ENCODE measurements around the gene PCNX3. TPM values are rescaled to one million over a fixed set of nuclear protein-coding genes. Genes with fewer than 3 reads are reported as not detected.

PCNX3 gene
- polyA plus RNA-seq, 1 donor (not counting 4 experiments of a cell fraction or from before 2014, with no cell fraction given) = 6.1 TPM

DNA sequence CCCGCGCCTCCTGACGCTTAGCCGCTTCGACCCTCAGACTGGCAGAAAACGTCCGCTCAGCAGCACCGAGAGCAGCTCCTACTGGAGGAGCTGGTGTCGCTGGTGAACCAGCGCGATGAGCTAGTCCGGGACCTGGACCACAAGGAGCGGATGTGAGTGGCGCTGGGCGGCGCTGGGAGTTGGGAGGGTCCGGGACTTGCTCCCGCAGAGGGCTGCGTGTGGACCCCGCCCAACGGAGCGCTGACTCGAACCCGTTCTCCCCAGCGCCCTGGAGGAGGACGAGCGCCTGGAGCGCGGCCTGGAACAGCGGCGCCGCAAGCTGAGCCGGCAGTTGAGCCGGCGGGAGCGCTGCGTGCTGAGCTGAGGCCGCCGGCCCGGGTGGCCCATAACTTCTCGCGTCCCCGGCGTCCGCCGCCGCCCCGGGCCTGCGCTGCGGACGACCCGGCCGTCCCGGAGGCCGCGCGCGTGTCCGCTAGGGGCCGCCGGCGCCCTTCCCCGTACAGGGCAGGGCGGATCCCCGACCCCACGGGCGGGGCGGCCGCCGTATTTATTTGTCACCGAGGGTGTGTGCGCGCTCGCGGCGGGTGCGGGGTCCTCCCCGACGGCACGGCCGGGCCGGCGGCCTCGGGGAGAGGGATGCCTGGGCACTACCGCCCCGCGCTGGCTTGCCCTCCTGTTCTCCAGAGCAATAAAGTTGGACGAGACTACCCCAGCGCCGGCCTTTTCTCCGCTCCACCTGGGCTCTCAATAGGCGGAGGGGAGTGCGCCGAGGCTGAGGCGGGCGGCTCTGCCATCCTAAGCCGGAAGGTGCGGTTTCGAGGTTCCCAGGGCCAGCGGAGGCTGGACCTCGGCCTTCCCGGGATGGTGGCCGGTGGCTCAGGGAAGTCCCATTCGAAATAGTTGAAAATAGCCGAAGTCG is 23.4 kb upstream of the PCNX3 start:
- TF ChIP-seq EZH2 (IDR thresholded peaks at IDR 0.05; ENCODE audit: low read length) (no peak), CTCF (optimal IDR thresholded peaks at IDR 0.05 in 1 of 3, IDR thresholded peaks at IDR 0.05 in 1 of 3, conservative IDR thresholded peaks at IDR 0.05 in 1 of 3; ENCODE audit: extremely low read depth in 1 of 3, insufficient read depth in 2 of 3, low read length in 3 of 3) (peak in 1 of 3 experiments; percentile 36)
- Histone ChIP-seq H3K79me2 (ENCODE audit: control insufficient read depth, insufficient read depth, low read length) (no peaks in the 10 kb centered on the region), H3K4me3 (ENCODE audit: control insufficient read depth in 2 of 3, extremely low read depth in 1 of 3, insufficient read depth in 2 of 3, low read depth in 1 of 3, low read length in 3 of 3) (peak overlapping the region in 2 of 3 experiments; percentile 18 to 34), H2AFZ (ENCODE audit: control insufficient read depth, low read length) (no peak overlapping the region), H3K4me2 (ENCODE audit: control insufficient read depth, extremely low read depth, insufficient read depth, low read depth, low read length) (peak overlapping the region; percentile 62), H3K36me3 (ENCODE audit: control insufficient read depth in 2 of 2, extremely low read depth in 1 of 2, insufficient read depth in 2 of 2, low read length in 2 of 2) (peaks cover 0 to 12% of the 10 kb centered on the region in 2 experiments), H3K27ac (ENCODE audit: control insufficient read depth, insufficient read depth, low read length) (peak overlapping the region; percentile 40), H3K4me1 (ENCODE audit: control insufficient read depth, extremely low read depth, insufficient read depth, low read length) (peaks cover 37% of the 10 kb centered on the region), H3K9me3 (ENCODE audit: control insufficient read depth, low read depth, low read length) (no peaks in the 10 kb centered on the region), H3K9me1 (ENCODE audit: control insufficient read depth, extremely low read depth, insufficient read depth, low read length) (no peaks in the 10 kb centered on the region), H4K20me1 (ENCODE audit: control insufficient read depth, extremely low read depth, insufficient read depth, low read length) (no peaks in the 10 kb centered on the region), H3K9ac (ENCODE audit: control insufficient read depth, extremely low read depth, insufficient read depth, low read length) (peak overlapping the region; percentile 37), H3K27me3 (ENCODE audit: control insufficient read depth, extremely low read depth, insufficient read depth, low read length) (no peaks in the 10 kb centered on the region)
- DNase-seq (ENCODE audit: low read depth, low spot score) = no peak
- FAIRE-seq = peak; percentile 5
- dilution Hi-C loops (cut with MboI; ENCODE audit: extremely low pct_ligation_motif_present, low sequenced_read_pairs) = no loop called here

DNA sequence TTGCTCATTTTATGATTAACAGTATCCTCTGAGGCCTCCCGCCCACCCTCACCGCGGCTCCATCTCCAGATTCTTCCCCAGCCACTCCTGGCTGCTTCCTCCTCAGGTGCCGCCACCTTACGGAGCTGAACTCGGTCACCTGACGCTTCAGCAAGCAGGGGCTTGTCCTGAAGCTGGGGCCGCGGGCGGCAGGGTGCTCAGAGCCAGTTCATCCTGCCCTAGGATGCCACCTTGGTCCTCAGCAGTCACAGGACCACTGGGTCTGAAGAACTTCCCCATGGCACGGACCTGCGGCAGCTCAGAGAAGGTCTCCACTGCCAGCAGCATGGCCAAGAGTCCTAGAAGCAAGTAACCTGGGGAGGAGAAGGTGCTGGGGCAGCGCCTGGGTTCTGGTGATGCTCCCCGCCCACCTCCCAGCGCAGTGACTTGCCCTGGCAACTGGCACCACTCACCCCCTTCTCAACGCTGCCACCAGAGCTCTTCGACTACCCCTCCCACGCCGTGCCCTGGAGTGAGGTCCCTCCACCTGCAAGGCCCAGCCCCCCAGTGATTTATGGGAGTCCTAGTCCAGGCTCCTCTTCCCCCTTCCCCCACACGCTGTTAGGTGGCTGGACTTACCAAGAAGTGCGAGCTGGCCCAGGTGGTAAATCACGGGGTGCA is 22.6 kb upstream of the PCNX3 start:
- Histone ChIP-seq H3K27ac (ENCODE audit: control insufficient read depth, insufficient read depth, low read length) (no peak overlapping the region), H3K79me2 (ENCODE audit: control insufficient read depth, insufficient read depth, low read length) (no peaks in the 10 kb centered on the region), H3K27me3 (ENCODE audit: control insufficient read depth, extremely low read depth, insufficient read depth, low read length) (no peaks in the 10 kb centered on the region), H3K4me1 (ENCODE audit: control insufficient read depth, extremely low read depth, insufficient read depth, low read length) (peaks cover 32% of the 10 kb centered on the region), H3K36me3 (ENCODE audit: control insufficient read depth in 2 of 2, extremely low read depth in 1 of 2, insufficient read depth in 2 of 2, low read length in 2 of 2) (peaks cover 3 to 14% of the 10 kb centered on the region in 2 experiments), H3K4me3 (ENCODE audit: control insufficient read depth in 2 of 3, extremely low read depth in 1 of 3, insufficient read depth in 2 of 3, low read depth in 1 of 3, low read length in 3 of 3) (peak overlapping the region in 2 of 3 experiments; percentile 18 to 34), H3K9me3 (ENCODE audit: control insufficient read depth, low read depth, low read length) (no peaks in the 10 kb centered on the region), H2AFZ (ENCODE audit: control insufficient read depth, low read length) (no peak overlapping the region), H4K20me1 (ENCODE audit: control insufficient read depth, extremely low read depth, insufficient read depth, low read length) (no peaks in the 10 kb centered on the region), H3K9ac (ENCODE audit: control insufficient read depth, extremely low read depth, insufficient read depth, low read length) (peak overlapping the region; percentile 37), H3K9me1 (ENCODE audit: control insufficient read depth, extremely low read depth, insufficient read depth, low read length) (no peaks in the 10 kb centered on the region), H3K4me2 (ENCODE audit: control insufficient read depth, extremely low read depth, insufficient read depth, low read depth, low read length) (peak overlapping the region; percentile 62)
- TF ChIP-seq EZH2 (IDR thresholded peaks at IDR 0.05; ENCODE audit: low read length) (no peak), CTCF (optimal IDR thresholded peaks at IDR 0.05 in 1 of 3, IDR thresholded peaks at IDR 0.05 in 1 of 3, conservative IDR thresholded peaks at IDR 0.05 in 1 of 3; ENCODE audit: extremely low read depth in 1 of 3, insufficient read depth in 2 of 3, low read length in 3 of 3) (no peak)
- FAIRE-seq (no peak), DNase-seq (ENCODE audit: low read depth, low spot score) (peak; percentile 79)
- dilution Hi-C loops (cut with MboI; ENCODE audit: extremely low pct_ligation_motif_present, low sequenced_read_pairs) = no loop called here
